Calu3 (cell line): ENCODE data around the gene NALCN. TPM values are rescaled to one million over a fixed set of nuclear protein-coding genes. Genes with fewer than 3 reads are reported as not detected.

Experiments
- BruUV-seq: library from RNA; stranded (reverse); fragments of 400-500 nt; replicated peaks from 2 replicates; lab custom pipeline; 2021; lab: Mats Ljungman, UMichigan
- CTCF ChIA-PET: fragments of 300-600 bp; sonication (Branson Sonifier 250); formaldehyde crosslinking; loops from one replicate; lab custom pipeline; 2022; ENCODE audit warnings: antibody characterized with exemption; lab: Charles Lee
- DNase-seq: peaks from one replicate; pipeline ENCODE4 v3.0.0; 2022
- H3K27ac Mint-ChIP-seq: one replicate; pipeline ENCODE4 v1.8.0; 2022; ENCODE audit warnings: mixed read lengths; ENCODE audit not compliant: unreplicated experiment
- H3K27me3 Mint-ChIP-seq: one replicate; pipeline ENCODE4 v1.8.0; 2022; ENCODE audit warnings: mixed read lengths; ENCODE audit not compliant: unreplicated experiment
- H3K36me3 Mint-ChIP-seq: one replicate; pipeline ENCODE4 v1.8.0; 2022; ENCODE audit warnings: mild to moderate bottlenecking, moderate library complexity, mixed read lengths; ENCODE audit not compliant: insufficient read depth, unreplicated experiment
- H3K4me1 Mint-ChIP-seq: one replicate; pipeline ENCODE4 v1.8.0; 2022; ENCODE audit warnings: mild to moderate bottlenecking, low read depth, mixed read lengths; ENCODE audit not compliant: unreplicated experiment
- H3K4me3 Mint-ChIP-seq: one replicate; pipeline ENCODE4 v1.8.0; 2022; ENCODE audit warnings: mild to moderate bottlenecking, low read depth, moderate library complexity, mixed read lengths; ENCODE audit not compliant: unreplicated experiment
- H3K9me3 Mint-ChIP-seq: one replicate; pipeline ENCODE4 v1.8.0; 2022; ENCODE audit warnings: low read depth, mixed read lengths; ENCODE audit not compliant: unreplicated experiment
- CTCF ChIP-seq: fragments of 200-600 bp; IDR thresholded peaks from one replicate; pipeline ENCODE4 v1.8.0; 2022; ENCODE audit warnings: antibody characterized with exemption; ENCODE audit not compliant: unreplicated experiment
- intact Hi-C: fragments of 100-400 bp; cut with micrococcal nuclease; formaldehyde crosslinking; loops from one replicate; pipeline ENCODE4 v1.10.0; 2022; ENCODE audit not compliant: unreplicated experiment
- total RNA-seq: library from RNA; stranded (reverse); gene quantifications from 2 replicates; pipeline ENCODE4 v1.2.3, GENCODE V29; 2022

The NALCN gene
- total RNA-seq, 1 experiment from 2014 or later = 2.8 TPM

- CTCF ChIA-PET = no interaction called here
- intact Hi-C loops = no loop called here
- DNase-seq = no peak
- Mint-ChIP-seq H3K9me3 (no peaks in the 10 kb centered on the region), H3K27me3 (no peaks in the 10 kb centered on the region), H3K27ac (no peak overlapping the region), H3K36me3 (no peaks in the 10 kb centered on the region), H3K4me1 (peaks cover 7% of the 10 kb centered on the region), H3K4me3 (no peak overlapping the region)
- no peak for TF ChIP-seq CTCF
- BruUV-seq = no TSS peak
These were observed 9.5 kb downstream of the NALCN start for GRCh38 chr13:101406791-101407190.

- H3K36me3 Mint-ChIP-seq = no peaks in the 10 kb centered on the region
- H3K4me3 Mint-ChIP-seq = no peak overlapping the region
- CTCF ChIA-PET = no interaction called here
- no peak for DNase-seq
- H3K27me3 Mint-ChIP-seq = no peaks in the 10 kb centered on the region
- BruUV-seq = no TSS peak
- H3K27ac Mint-ChIP-seq = no peak overlapping the region
- intact Hi-C loops = no loop called here
- TF ChIP-seq CTCF = no peak
- no peaks in the 10 kb centered on the region for H3K9me3 Mint-ChIP-seq
- H3K4me1 Mint-ChIP-seq = no peaks in the 10 kb centered on the region
These were observed 15.1 kb downstream of the NALCN start for GRCh38 chr13:101401196-101401595.

GRCh38 chr13:101399365-101399764, 16.9 kb downstream of the NALCN start:
- intact Hi-C loops = no loop called here
- no peak for DNase-seq
- BruUV-seq = no TSS peak
- no peaks in the 10 kb centered on the region for H3K4me1 Mint-ChIP-seq
- no peak overlapping the region for H3K4me3 Mint-ChIP-seq
- H3K9me3 Mint-ChIP-seq = no peaks in the 10 kb centered on the region
- TF ChIP-seq CTCF = no peak
- H3K36me3 Mint-ChIP-seq = no peaks in the 10 kb centered on the region
- CTCF ChIA-PET = interaction anchor here (0.6 kb wide), 1 partner anchor 237 kb away, joined by 5 read pairs; no protein-coding TSS in a partner anchor
- H3K27ac Mint-ChIP-seq = no peak overlapping the region
- H3K27me3 Mint-ChIP-seq = no peaks in the 10 kb centered on the region

GRCh38 chr13:101398920-101399319, 17.4 kb downstream of the NALCN start:
- Mint-ChIP-seq H3K36me3 (no peaks in the 10 kb centered on the region), H3K27ac (no peak overlapping the region), H3K4me1 (no peaks in the 10 kb centered on the region), H3K27me3 (no peaks in the 10 kb centered on the region), H3K9me3 (no peaks in the 10 kb centered on the region), H3K4me3 (no peak overlapping the region)
- no peak for TF ChIP-seq CTCF
- intact Hi-C loops = no loop called here
- BruUV-seq = no TSS peak
- CTCF ChIA-PET = interaction anchor here (0.6 kb wide), 1 partner anchor 236 kb away, joined by 5 read pairs; no protein-coding TSS in a partner anchor
- no peak for DNase-seq
